K562 (cell line): ENCODE measurements around the gene STIL. TPM values are rescaled to one million over a fixed set of nuclear protein-coding genes. Genes with fewer than 3 reads are reported as not detected.
A peak's percentile ranks its signal among the peaks of the same experiment; 100 is the strongest.

Experiments used
- ATF7 ChIP-seq: fragments of 450-650 bp; IDR thresholded peaks from 2 replicates; pipeline ENCODE4 v1.7.1; 2014; ENCODE audit warnings: mild to moderate bottlenecking, moderate library complexity
- BCOR ChIP-seq: fragments of 450-650 bp; IDR thresholded peaks from 2 replicates; pipeline ENCODE4 v1.6.1; 2016
- DMBX1 ChIP-seq: fragments of 250-450 bp; sonication (Bioruptor Pico); IDR thresholded peaks from 2 replicates; pipeline ENCODE4 v1.8.0; 2022; ENCODE audit warnings: inconsistent platforms, mild to moderate bottlenecking, moderate library complexity, borderline replicate concordance
- DNMT1 ChIP-seq: fragments of 450-650 bp; IDR thresholded peaks from 2 replicates; pipeline ENCODE4 v1.6.1; 2016; ENCODE audit warnings: antibody characterized with exemption, mild to moderate bottlenecking
- GTF2F1 ChIP-seq: IDR thresholded peaks from 2 replicates; pipeline ENCODE4 v1.6.1; 2011; ENCODE audit warnings: low read depth, low read length, improper control_type of control experiment
- HDAC8 ChIP-seq: fragments of 450-650 bp; IDR thresholded peaks from 2 replicates; pipeline ENCODE4 v1.6.1; 2016; ENCODE audit warnings: mild to moderate bottlenecking, missing genetic modification characterization, moderate library complexity, missing compliant biosample characterization
- HMBOX1 ChIP-seq: sonication (generic); IDR thresholded peaks from 2 replicates; pipeline ENCODE4 v1.6.1; 2016
- PCBP2 ChIP-seq: fragments of 200-400 bp; formaldehyde crosslinking; IDR thresholded peaks from 2 replicates; pipeline ENCODE4 v1.6.1; 2018; ENCODE audit warnings: low read length, low read depth, mild to moderate bottlenecking, moderate library complexity; ENCODE audit not compliant: poor library complexity, severe bottlenecking
- PRDM10 ChIP-seq: fragments of 450-650 bp; IDR thresholded peaks from 2 replicates; pipeline ENCODE4 v1.6.1; 2018; ENCODE audit not compliant: partially characterized antibody
- RHOXF2B ChIP-seq: fragments of 250-450 bp; sonication (Bioruptor Pico); conservative IDR thresholded peaks from 2 replicates; pipeline ENCODE4 v1.5.1; 2021
- SIN3A ChIP-seq, 2 experiments: fragments of 150-350 bp in 1 of 2; IDR thresholded peaks; 2 replicates each; pipeline ENCODE4 v1.6.1; 2011 to 2016; ENCODE audit warnings: borderline replicate concordance in 2 of 2, low read depth in 2 of 2, low read length in 2 of 2, mild to moderate bottlenecking in 2 of 2, moderate library complexity in 2 of 2; ENCODE audit not compliant: control insufficient read depth in 1 of 2
- TFE3 ChIP-seq: fragments of 450-650 bp; formaldehyde crosslinking; IDR thresholded peaks from 2 replicates; pipeline ENCODE4 v1.4.0; 2020; ENCODE audit warnings: mild to moderate bottlenecking, mixed read lengths
- TSC22D4 ChIP-seq: fragments of 450-650 bp; IDR thresholded peaks from 2 replicates; pipeline ENCODE4 v1.6.1; 2016; ENCODE audit warnings: missing genetic modification characterization, missing biosample characterization, control low read depth
- ZBTB7A ChIP-seq: IDR thresholded peaks from 2 replicates; pipeline ENCODE4 v1.6.1; 2011; ENCODE audit warnings: low read depth, mild to moderate bottlenecking, low read length, moderate library complexity, borderline replicate concordance; ENCODE audit not compliant: control insufficient read depth
- ZFP36 ChIP-seq: fragments of 150-350 bp; IDR thresholded peaks from 2 replicates; pipeline ENCODE4 v1.6.1; 2018; ENCODE audit warnings: low read length, low read depth; ENCODE audit not compliant: partially characterized antibody
- ZNF23 ChIP-seq: fragments of 250-450 bp; sonication (Bioruptor Pico); IDR thresholded peaks from 2 replicates; pipeline ENCODE4 v1.4.0; 2020; ENCODE audit warnings: mild to moderate bottlenecking
- ZNF239 ChIP-seq: fragments of 250-450 bp; sonication (Bioruptor Pico); IDR thresholded peaks from 2 replicates; pipeline ENCODE4 v1.4.0; 2020; ENCODE audit warnings: mild to moderate bottlenecking
- ZNF395 ChIP-seq: fragments of 200-800 bp; sonication (Bioruptor generic); IDR thresholded peaks from 2 replicates; pipeline ENCODE4 v1.6.1; 2017; ENCODE audit warnings: missing genetic modification characterization, missing compliant biosample characterization
- ZNF764 ChIP-seq: fragments of 250-450 bp; sonication (Bioruptor Pico); IDR thresholded peaks from 2 replicates; pipeline ENCODE4 v1.4.0; 2020; ENCODE audit warnings: low read depth, mild to moderate bottlenecking, moderate library complexity
- ZNF778 ChIP-seq: fragments of 450-650 bp; formaldehyde crosslinking; IDR thresholded peaks from 2 replicates; pipeline ENCODE4 v1.4.0; 2020; ENCODE audit warnings: mild to moderate bottlenecking, moderate library complexity
- polyA plus RNA-seq, 8 experiments: library from polyadenylated mRNA; depleted of rRNA in 4 of 8; stranded (reverse) in 5 of 8; unstranded in 3 of 8; fragments of >200 nt; fragmentation: Nextera tagmentation in 2 of 8; fragmentation: Illumina TruSeq in 1 of 8; extraction: Ambion mirVana in 2 of 8; extraction: Trizol in 1 of 8; gene quantifications; 2 replicates each; pipeline versions ENCODE4 v1.2.1 to v1.2.3, GENCODE V29; 2011 to 2014; ENCODE audit warnings: inconsistent platforms in 1 of 8, missing spikeins in 1 of 8
- total RNA-seq, 7 experiments: library from RNA; depleted of rRNA in 6 of 7; stranded (reverse); fragments of >200 nt in 6 of 7; fragmentation: Illumina TruSeq in 2 of 7; extraction: Trizol in 2 of 7; gene quantifications; 2 replicates each; pipeline versions ENCODE4 v1.2.1 to v1.2.3, GENCODE V29; 2011 to 2021; ENCODE audit warnings: low replicate concordance in 1 of 7

Gene STIL
- total and polyA plus RNA-seq, 9 of the 15 experiments (the other 6 are each of a cell fraction or from before 2014, with no cell fraction given) = 10.5 to 77.4 (median 39.6) TPM

- no peak for TF ChIP-seq ZNF23 (CRISPR knock-in tag)
- no peak for TF ChIP-seq BCOR
- no peak for TF ChIP-seq HMBOX1
- no peak for TF ChIP-seq RHOXF2B (CRISPR knock-in tag)
- TF ChIP-seq GTF2F1 = no peak
- peak; percentile 27 for TF ChIP-seq ZNF239 (CRISPR knock-in tag)
- TF ChIP-seq ZBTB7A = peak; percentile 68; the same call in 1 of the 2 replicates
- no peak for TF ChIP-seq PRDM10
- 0 out of 2 replicates have a peak, but pooled peaks have one; percentile 53 for TF ChIP-seq DMBX1 (CRISPR knock-in tag)
- no peak for TF ChIP-seq PCBP2
- peak; percentile 57; the same call in 1 of the 2 replicates for TF ChIP-seq ATF7
- no peak for TF ChIP-seq ZNF778 (CRISPR knock-in tag)
- TF ChIP-seq ZNF395 (CRISPR knock-in tag) = no peak
- TF ChIP-seq ZFP36 = no peak
- TF ChIP-seq ZNF764 (CRISPR knock-in tag) = no peak
- no peak for TF ChIP-seq HDAC8 (tag)
- TF ChIP-seq DNMT1 = no peak
- TF ChIP-seq TSC22D4 (tag) = no peak
- TF ChIP-seq TFE3 (CRISPR knock-in tag) = no peak
- TF ChIP-seq SIN3A (IDR thresholded peaks at IDR 0.05; ENCODE audit: borderline replicate concordance in 2 of 2, control insufficient read depth in 1 of 2, low read depth in 2 of 2, low read length in 2 of 2) = no peak
Measured at GRCh38 chr1:47241114-47242113, 72.5 kb downstream of the STIL start (continued).
